Measurements from ENCODE around the gene PAX7. TPM values are rescaled to one million over a fixed set of nuclear protein-coding genes. Genes with fewer than 3 reads are reported as not detected.

The PAX7 gene
- total RNA-seq, 1 donor from 2014 or later: not detected

DNA sequence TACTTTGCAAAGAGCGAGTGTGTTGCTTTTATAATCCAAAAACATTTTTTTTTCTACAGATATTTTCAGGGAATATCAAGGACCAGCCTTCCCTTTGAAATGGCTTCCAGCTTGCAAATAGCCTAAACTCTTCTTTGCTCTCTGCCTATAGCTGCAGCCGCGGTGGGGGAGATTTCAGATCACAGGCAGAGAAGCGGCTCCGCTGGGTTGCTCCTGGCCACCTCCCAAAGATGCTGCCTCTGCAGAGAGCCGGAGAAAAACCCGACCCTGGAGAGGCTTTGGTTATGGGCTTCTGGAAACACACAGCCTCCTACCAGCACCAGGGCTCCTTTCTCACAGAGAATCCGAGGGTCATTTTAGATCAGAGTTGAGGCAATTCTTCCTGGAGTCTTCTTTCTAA is 18.6 kb upstream of the PAX7 start:
- TF ChIP-seq, protein P1, sequence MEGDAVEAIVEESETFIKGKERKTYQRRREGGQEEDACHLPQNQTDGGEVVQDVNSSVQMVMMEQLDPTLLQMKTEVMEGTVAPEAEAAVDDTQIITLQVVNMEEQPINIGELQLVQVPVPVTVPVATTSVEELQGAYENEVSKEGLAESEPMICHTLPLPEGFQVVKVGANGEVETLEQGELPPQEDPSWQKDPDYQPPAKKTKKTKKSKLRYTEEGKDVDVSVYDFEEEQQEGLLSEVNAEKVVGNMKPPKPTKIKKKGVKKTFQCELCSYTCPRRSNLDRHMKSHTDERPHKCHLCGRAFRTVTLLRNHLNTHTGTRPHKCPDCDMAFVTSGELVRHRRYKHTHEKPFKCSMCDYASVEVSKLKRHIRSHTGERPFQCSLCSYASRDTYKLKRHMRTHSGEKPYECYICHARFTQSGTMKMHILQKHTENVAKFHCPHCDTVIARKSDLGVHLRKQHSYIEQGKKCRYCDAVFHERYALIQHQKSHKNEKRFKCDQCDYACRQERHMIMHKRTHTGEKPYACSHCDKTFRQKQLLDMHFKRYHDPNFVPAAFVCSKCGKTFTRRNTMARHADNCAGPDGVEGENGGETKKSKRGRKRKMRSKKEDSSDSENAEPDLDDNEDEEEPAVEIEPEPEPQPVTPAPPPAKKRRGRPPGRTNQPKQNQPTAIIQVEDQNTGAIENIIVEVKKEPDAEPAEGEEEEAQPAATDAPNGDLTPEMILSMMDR (IDR thresholded peaks at IDR 0.05): no peak
- Histone ChIP-seq H3K4me1 (no peaks in the 10 kb centered on the region), H3K36me3 (no peaks in the 10 kb centered on the region), H3K9me3 (no peaks in the 10 kb centered on the region), H3K27me3 (peaks cover 39% of the 10 kb centered on the region), H3K27ac (no peak overlapping the region), H3K4me3 (no peak overlapping the region)
- DNase-seq (no peak), ATAC-seq (no peak)
- intact Hi-C loops (cut with DNase I): no loop called here

DNA sequence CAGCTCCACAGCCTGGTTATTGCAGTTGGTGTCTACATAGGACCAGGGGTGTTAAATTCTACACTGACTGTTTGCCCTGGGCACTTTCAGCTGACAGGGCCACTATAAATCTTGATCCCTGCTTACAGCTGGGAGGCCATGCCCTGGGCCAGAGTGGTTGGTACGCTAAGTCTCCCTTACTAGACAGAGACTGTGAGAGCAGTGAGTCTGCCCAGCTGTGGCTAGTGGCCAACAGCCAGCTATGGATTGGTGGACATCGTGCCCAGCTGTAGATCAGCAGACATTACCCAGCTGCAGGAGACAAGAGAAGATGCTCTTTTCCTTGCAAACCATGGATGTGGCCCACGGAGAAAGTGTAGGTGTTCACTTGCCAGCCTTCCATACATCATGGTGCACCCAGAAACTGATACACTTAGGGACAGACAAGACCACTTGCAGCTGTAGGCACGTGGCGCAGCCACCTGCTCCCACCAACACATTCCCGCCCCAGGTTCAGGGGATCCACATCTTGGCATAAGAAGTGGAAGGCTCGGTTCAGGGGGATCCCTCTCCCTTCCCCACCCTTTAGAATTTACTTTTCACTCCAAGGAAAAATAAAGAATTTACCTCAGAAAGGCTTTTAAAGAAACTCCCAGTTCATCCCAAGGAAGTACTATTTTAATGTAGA is 16.4 kb upstream of the PAX7 start:
- TF ChIP-seq, protein P1 (IDR thresholded peaks at IDR 0.05): no peak
- intact Hi-C loops (cut with DNase I): no loop called here
- Histone ChIP-seq H3K36me3 (no peaks in the 10 kb centered on the region), H3K9me3 (no peaks in the 10 kb centered on the region), H3K4me1 (no peaks in the 10 kb centered on the region), H3K27ac (no peak overlapping the region), H3K4me3 (no peak overlapping the region), H3K27me3 (peaks cover 39% of the 10 kb centered on the region)
- ATAC-seq: no peak
- DNase-seq: peak; percentile 23

DNA sequence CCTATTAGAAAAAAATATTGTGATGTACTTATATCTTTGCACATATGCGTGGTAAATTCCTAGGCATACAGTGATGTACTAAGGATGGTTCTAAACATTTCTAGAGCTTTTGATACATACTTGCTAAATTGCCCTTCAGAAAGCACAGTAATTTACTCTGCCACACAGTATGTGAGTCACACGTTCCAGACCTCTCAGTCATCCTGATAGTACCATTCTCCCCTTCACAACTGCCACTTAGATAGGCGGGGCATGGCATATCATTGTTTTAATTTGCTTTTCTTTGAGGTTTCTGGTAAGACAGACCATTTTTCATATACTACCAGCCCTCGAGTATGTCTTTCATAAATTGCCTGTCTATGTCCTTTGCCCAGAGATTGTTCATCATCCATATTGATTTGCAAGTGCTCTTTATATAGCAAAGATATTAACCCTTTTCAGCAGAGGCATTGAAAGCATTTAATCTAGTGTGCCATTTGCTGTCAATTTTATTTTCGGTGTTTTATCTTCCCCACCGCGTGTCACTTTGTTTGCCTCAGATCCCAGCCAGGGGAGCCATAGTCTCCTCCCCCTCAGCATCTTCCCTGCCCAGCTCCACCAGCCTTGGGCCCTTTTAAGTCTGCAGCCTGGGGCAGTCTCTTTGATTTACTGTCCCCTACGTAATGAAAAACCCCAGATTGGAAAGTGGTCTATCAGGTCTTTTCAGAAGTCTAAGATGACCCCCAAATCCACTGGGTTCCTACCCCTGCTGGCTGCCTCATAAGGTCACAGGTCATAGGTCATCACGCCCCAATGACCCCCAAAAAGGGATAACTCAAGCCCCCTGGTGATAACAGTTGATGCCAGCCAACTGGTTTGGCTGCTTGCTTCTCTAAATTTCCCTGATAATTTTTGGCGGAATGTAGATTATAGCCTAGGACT is 11.8 kb upstream of the PAX7 start:
- TF ChIP-seq, protein P1 (IDR thresholded peaks at IDR 0.05): no peak
- Histone ChIP-seq H3K4me1 (no peaks in the 10 kb centered on the region), H3K27me3 (peaks cover 54% of the 10 kb centered on the region), H3K36me3 (no peaks in the 10 kb centered on the region), H3K4me3 (no peak overlapping the region), H3K27ac (no peak overlapping the region), H3K9me3 (no peaks in the 10 kb centered on the region)
- DNase-seq: no peak
- ATAC-seq: no peak
- intact Hi-C loops (cut with DNase I): no loop called here

DNA sequence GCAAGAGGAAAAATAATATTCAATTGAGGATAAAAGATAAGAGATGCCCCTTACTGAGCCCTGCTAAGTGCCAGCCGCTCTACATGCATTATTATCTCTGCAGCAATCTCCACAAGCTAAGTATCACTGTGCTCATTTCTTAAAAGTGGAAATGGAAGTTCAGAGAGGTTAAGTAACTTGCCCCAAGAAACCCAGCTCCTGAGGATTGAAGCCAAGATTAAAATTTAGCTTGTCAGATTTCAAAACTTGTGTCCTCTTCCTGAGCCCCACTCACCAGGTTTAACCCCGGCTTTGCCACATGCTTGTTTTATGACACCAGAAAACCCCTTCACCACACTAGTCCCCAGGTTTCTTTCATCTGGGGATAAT is 11.2 kb upstream of the PAX7 start:
- peaks cover 54% of the 10 kb centered on the region for H3K27me3 ChIP-seq
- TF ChIP-seq, protein P1 (IDR thresholded peaks at IDR 0.05): no peak
- no peak overlapping the region for H3K27ac ChIP-seq
- no peaks in the 10 kb centered on the region for H3K4me1 ChIP-seq
- intact Hi-C loops (cut with DNase I): no loop called here
- H3K9me3 ChIP-seq: no peaks in the 10 kb centered on the region
- ATAC-seq: no peak
- no peak for DNase-seq
- no peaks in the 10 kb centered on the region for H3K36me3 ChIP-seq
- H3K4me3 ChIP-seq: no peak overlapping the region

DNA sequence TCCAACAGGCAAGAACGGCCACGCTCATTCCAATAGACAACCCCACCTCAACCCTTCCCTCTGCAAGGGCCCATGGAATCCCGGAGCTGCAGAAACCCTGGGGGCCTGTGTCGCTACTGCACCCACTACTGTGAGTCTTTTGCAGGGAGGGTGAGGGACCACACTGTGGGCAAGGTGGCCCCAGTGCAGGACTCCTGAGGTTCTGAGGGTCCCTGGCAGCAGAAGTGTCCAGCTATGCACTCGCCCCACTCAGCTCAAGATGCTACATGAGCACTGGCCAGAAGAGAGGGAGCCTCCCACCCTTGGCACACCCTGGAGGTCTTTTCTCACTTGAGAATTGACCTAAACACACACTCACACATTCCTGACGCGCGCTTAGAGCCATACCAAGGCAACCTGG is 2.1 kb upstream of the PAX7 start:
- no peak for ATAC-seq
- no peaks in the 10 kb centered on the region for H3K9me3 ChIP-seq
- H3K27ac ChIP-seq: no peak overlapping the region
- H3K4me3 ChIP-seq: no peak overlapping the region
- DNase-seq: no peak
- peaks cover 100% of the 10 kb centered on the region for H3K27me3 ChIP-seq
- H3K4me1 ChIP-seq: peaks cover 6% of the 10 kb centered on the region
- intact Hi-C loops (cut with DNase I): no loop called here
- H3K36me3 ChIP-seq: no peaks in the 10 kb centered on the region
- TF ChIP-seq, protein P1 (IDR thresholded peaks at IDR 0.05): no peak
